ENCODE results near the gene BCOR.

DNA sequence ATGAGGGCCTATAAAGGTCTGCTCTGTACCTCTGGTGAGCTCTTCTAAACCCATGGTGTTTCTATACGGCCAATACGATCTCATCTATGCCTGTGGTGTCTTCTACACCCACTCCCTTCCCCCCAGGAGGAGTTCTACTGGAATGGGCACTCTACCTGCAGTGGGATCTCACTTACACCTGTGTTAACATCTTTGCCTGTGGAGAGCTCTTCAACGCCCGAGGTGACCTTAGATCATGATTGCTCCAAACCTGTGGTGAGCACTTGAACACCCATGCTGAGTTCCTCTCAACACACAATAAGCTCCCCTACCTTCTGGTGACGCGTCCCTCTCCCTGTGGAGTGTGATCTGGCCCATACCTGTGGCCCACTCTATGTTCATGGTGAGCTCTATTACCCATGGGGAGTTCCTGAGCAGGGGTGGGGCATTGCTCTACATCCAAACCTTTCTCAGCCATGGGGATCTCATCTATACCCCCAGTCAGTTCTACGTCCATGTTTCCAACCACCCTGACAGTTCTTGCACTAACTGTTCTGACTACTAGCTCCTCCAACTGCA lies 48.6 kb downstream of the BCOR start:
- no peak for TF ChIP-seq POLR2A (IDR thresholded peaks at IDR 0.05; ENCODE audit: low read depth, low read length)
- TF ChIP-seq RAD21 (IDR thresholded peaks at IDR 0.05; ENCODE audit: low read length) = no peak
- TF ChIP-seq, protein P1, sequence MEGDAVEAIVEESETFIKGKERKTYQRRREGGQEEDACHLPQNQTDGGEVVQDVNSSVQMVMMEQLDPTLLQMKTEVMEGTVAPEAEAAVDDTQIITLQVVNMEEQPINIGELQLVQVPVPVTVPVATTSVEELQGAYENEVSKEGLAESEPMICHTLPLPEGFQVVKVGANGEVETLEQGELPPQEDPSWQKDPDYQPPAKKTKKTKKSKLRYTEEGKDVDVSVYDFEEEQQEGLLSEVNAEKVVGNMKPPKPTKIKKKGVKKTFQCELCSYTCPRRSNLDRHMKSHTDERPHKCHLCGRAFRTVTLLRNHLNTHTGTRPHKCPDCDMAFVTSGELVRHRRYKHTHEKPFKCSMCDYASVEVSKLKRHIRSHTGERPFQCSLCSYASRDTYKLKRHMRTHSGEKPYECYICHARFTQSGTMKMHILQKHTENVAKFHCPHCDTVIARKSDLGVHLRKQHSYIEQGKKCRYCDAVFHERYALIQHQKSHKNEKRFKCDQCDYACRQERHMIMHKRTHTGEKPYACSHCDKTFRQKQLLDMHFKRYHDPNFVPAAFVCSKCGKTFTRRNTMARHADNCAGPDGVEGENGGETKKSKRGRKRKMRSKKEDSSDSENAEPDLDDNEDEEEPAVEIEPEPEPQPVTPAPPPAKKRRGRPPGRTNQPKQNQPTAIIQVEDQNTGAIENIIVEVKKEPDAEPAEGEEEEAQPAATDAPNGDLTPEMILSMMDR (conservative IDR thresholded peaks at IDR 0.05; ENCODE audit: low read depth, low read length) = no peak
- no peak for TF ChIP-seq ELK1 (IDR thresholded peaks at IDR 0.05; ENCODE audit: borderline replicate concordance, low read depth, low read length)
- no peak for TF ChIP-seq CHD1 (IDR thresholded peaks at IDR 0.05; ENCODE audit: low read depth, low read length)
- no peak for TF ChIP-seq MAZ (IDR thresholded peaks at IDR 0.05; ENCODE audit: borderline replicate concordance, low read depth, low read length)
- TF ChIP-seq CEBPB (IDR thresholded peaks at IDR 0.05; ENCODE audit: low read depth, low read length) = no peak
- no peak for TF ChIP-seq SMC3 (IDR thresholded peaks at IDR 0.05; ENCODE audit: low read depth, low read length)
- TF ChIP-seq MXI1 (IDR thresholded peaks at IDR 0.05; ENCODE audit: borderline replicate concordance, low read depth, low read length) = no peak
